Keratinocyte (primary cell): Measurements from ENCODE around the gene FOXK2. TPM values are rescaled to one million over a fixed set of nuclear protein-coding genes. Genes with fewer than 3 reads are reported as not detected.

Experiments
- DNase-seq: peaks from one replicate; pipeline ENCODE4 v3.0.0-alpha.2; 2011; ENCODE audit warnings: low read depth, missing footprints, low spot score
- FAIRE-seq: peaks from 2 replicates; lab custom pipeline; 2011; peaks lifted over from hg19 to GRCh38; lab: Jason Lieb, UNC
- H2AFZ ChIP-seq: 2 replicates; pipeline ENCODE4 v1.6.0; 2012; ENCODE audit warnings: low read length, control low read depth, inconsistent platforms; ENCODE audit not compliant: control insufficient read depth
- H3K27ac ChIP-seq: 2 replicates; pipeline ENCODE4 v1.5.1; 2011; ENCODE audit warnings: low read length; ENCODE audit not compliant: control insufficient read depth, insufficient read depth
- H3K27me3 ChIP-seq: 3 replicates; pipeline ENCODE4 v1.6.0; 2011; ENCODE audit warnings: low read length; ENCODE audit not compliant: control insufficient read depth, insufficient read depth; ENCODE audit errors: extremely low read depth
- H3K36me3 ChIP-seq, 2 experiments: 2 replicates in 1 of 2; 3 replicates in 1 of 2; pipeline ENCODE4 v1.5.1; 2011; ENCODE audit warnings: low read length in 2 of 2, mild to moderate bottlenecking in 1 of 2; ENCODE audit not compliant: control insufficient read depth in 2 of 2, insufficient read depth in 2 of 2; ENCODE audit errors: extremely low read depth in 1 of 2
- H3K4me1 ChIP-seq: 3 replicates; pipeline ENCODE4 v1.5.1; 2011; ENCODE audit warnings: low read length; ENCODE audit not compliant: control insufficient read depth, insufficient read depth; ENCODE audit errors: extremely low read depth
- H3K4me2 ChIP-seq: 3 replicates; pipeline ENCODE4 v1.6.0; 2011; ENCODE audit warnings: low read depth, low read length; ENCODE audit not compliant: control insufficient read depth, insufficient read depth; ENCODE audit errors: extremely low read depth
- H3K4me3 ChIP-seq, 3 experiments: fragments of 200-600 bp in 1 of 3; sonication (generic) in 1 of 3; 2 replicates in 2 of 3; 3 replicates in 1 of 3; pipeline ENCODE4 v1.5.1; 2011 to 2016; ENCODE audit warnings: low read length in 3 of 3, mild to moderate bottlenecking in 3 of 3, control low read depth in 2 of 3, inconsistent platforms in 1 of 3, low read depth in 1 of 3, mixed read lengths in 1 of 3, mixed run types in 1 of 3, moderate library complexity in 1 of 3; ENCODE audit not compliant: control insufficient read depth in 2 of 3, insufficient read depth in 2 of 3; ENCODE audit errors: extremely low read depth in 1 of 3
- H3K79me2 ChIP-seq: 2 replicates; pipeline ENCODE4 v1.6.0; 2012; ENCODE audit warnings: low read length; ENCODE audit not compliant: control insufficient read depth, insufficient read depth
- H3K9ac ChIP-seq: 3 replicates; pipeline ENCODE4 v1.6.0; 2011; ENCODE audit warnings: low read length; ENCODE audit not compliant: control insufficient read depth, insufficient read depth; ENCODE audit errors: extremely low read depth
- H3K9me1 ChIP-seq: 3 replicates; pipeline ENCODE4 v1.6.0; 2011; ENCODE audit warnings: low read length; ENCODE audit not compliant: control insufficient read depth, insufficient read depth; ENCODE audit errors: extremely low read depth
- H3K9me3 ChIP-seq: 2 replicates; pipeline ENCODE4 v1.5.1; 2012; ENCODE audit warnings: low read depth, low read length; ENCODE audit not compliant: control insufficient read depth
- H4K20me1 ChIP-seq: 3 replicates; pipeline ENCODE4 v1.6.0; 2011; ENCODE audit warnings: low read length; ENCODE audit not compliant: control insufficient read depth, insufficient read depth; ENCODE audit errors: extremely low read depth
- CTCF ChIP-seq, 3 experiments: IDR thresholded peaks in 1 of 3; conservative IDR thresholded peaks in 1 of 3; optimal IDR thresholded peaks in 1 of 3; 2 replicates in 2 of 3; 3 replicates in 1 of 3; pipeline versions ENCODE3 to v1.5.1; 2011; ENCODE audit warnings: low read length in 3 of 3, mild to moderate bottlenecking in 3 of 3, moderate library complexity in 2 of 3, control low read depth in 1 of 3, inconsistent platforms in 1 of 3; ENCODE audit not compliant: insufficient read depth in 2 of 3; ENCODE audit errors: extremely low read depth in 1 of 3
- EZH2 ChIP-seq: IDR thresholded peaks from one replicate; pipeline ENCODE4 v1.6.1; 2012; ENCODE audit warnings: inconsistent platforms, mild to moderate bottlenecking, low read length, moderate library complexity
- dilution Hi-C: fragments of 300-500 bp; cut with MboI; formaldehyde crosslinking; loops from one replicate; pipeline ENCODE4 v1.7.0; 2020; ENCODE audit warnings: low sequenced_read_pairs; ENCODE audit not compliant: extremely low pct_ligation_motif_present
- polyA plus RNA-seq, 5 experiments: library from polyadenylated mRNA; depleted of rRNA in 3 of 5; stranded (reverse) in 3 of 5; stranded (forward) in 1 of 5; unstranded in 1 of 5; fragments of >200 nt; gene quantifications; 1 replicate in 1 of 5; 2 replicates in 3 of 5; 3 replicates in 1 of 5; pipeline versions ENCODE4 v1.2.1 to v1.2.3, GENCODE V29; 2011 to 2012; ENCODE audit warnings: missing spikeins in 2 of 5, low read depth in 1 of 5, low replicate concordance in 1 of 5

Gene FOXK2
- polyA plus RNA-seq, 1 donor (not counting 4 experiments of a cell fraction or from before 2014, with no cell fraction given): 43.9 TPM

- Histone ChIP-seq H3K79me2 (no peaks in the 10 kb centered on the region), H3K4me3 (no peak overlapping the region), H3K9ac (no peak overlapping the region), H3K36me3 (peaks cover 23 to 25% of the 10 kb centered on the region in 2 experiments), H3K27ac (no peak overlapping the region), H3K9me3 (no peaks in the 10 kb centered on the region), H2AFZ (no peak overlapping the region), H4K20me1 (peaks cover 6% of the 10 kb centered on the region), H3K27me3 (no peaks in the 10 kb centered on the region), H3K4me2 (no peak overlapping the region), H3K4me1 (peaks cover 11% of the 10 kb centered on the region), H3K9me1 (no peaks in the 10 kb centered on the region)
- dilution Hi-C loops: no loop called here
- FAIRE-seq (no peak), DNase-seq (no peak)
- TF ChIP-seq EZH2: no peak
- TF ChIP-seq CTCF (optimal IDR thresholded peaks at IDR 0.05 in 1 of 3, IDR thresholded peaks at IDR 0.05 in 1 of 3, conservative IDR thresholded peaks at IDR 0.05 in 1 of 3; ENCODE audit: extremely low read depth in 1 of 3, insufficient read depth in 2 of 3, low read length in 3 of 3): peak in 1 of 3 experiments; percentile 12
Observed at GRCh38 chr17:82615084-82616020, 95.8 kb downstream of the FOXK2 start.

- Histone ChIP-seq H3K27me3 (no peaks in the 10 kb centered on the region), H3K27ac (no peak overlapping the region), H3K9me1 (no peaks in the 10 kb centered on the region), H3K4me3 (no peak overlapping the region), H4K20me1 (peaks cover 6% of the 10 kb centered on the region), H3K79me2 (no peaks in the 10 kb centered on the region), H2AFZ (no peak overlapping the region), H3K9me3 (no peaks in the 10 kb centered on the region), H3K4me2 (no peak overlapping the region), H3K4me1 (peaks cover 11% of the 10 kb centered on the region), H3K36me3 (peaks cover 23 to 25% of the 10 kb centered on the region in 2 experiments), H3K9ac (no peak overlapping the region)
- DNase-seq (no peak), FAIRE-seq (no peak)
- TF ChIP-seq CTCF (optimal IDR thresholded peaks at IDR 0.05 in 1 of 3, IDR thresholded peaks at IDR 0.05 in 1 of 3, conservative IDR thresholded peaks at IDR 0.05 in 1 of 3; ENCODE audit: extremely low read depth in 1 of 3, insufficient read depth in 2 of 3, low read length in 3 of 3) (no peak), EZH2 (no peak)
- dilution Hi-C loops: no loop called here
Observed at GRCh38 chr17:82616021-82616711, 96.6 kb downstream of the FOXK2 start.
